Measurements from ENCODE around the gene AK2.

GRCh38 chr1:32978854-32979253, 57.8 kb downstream of the AK2 start:
- TF ChIP-seq POLR2A (IDR thresholded peaks at IDR 0.05) (no peak), CTCF (IDR thresholded peaks at IDR 0.05) (no peak)

Data from sigmoid colon (tissue), 3 donors.